ENCODE results near the gene NMNAT2.

DNA sequence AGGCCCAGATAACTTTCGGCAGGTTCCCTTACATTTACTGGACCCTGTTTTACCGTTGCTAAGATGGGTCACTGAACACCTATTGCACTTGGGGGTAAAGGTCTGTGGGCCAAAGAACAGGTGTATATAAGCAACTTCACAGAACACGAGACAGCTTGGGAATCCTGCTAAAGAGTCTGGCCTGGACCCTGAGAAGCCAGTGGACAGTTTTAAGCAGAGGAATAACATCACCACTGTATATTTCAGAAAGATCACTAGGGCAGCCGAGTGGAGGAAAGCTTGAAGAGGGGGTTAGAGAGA is 177.7 kb downstream of the NMNAT2 start:
- TF ChIP-seq CTCF (conservative IDR thresholded peaks at IDR 0.05; ENCODE audit: low read length) (no peak), EZH2phosphoT487 (IDR thresholded peaks at IDR 0.05; ENCODE audit: borderline replicate concordance, low read depth, low read length) (no peak)

Measured in OCI-LY7 (cell line).